GM18520 (cell line): ENCODE data around the gene VAV2.

Experiments used
- ATAC-seq: cut with Tn5 transposase; IDR thresholded peaks from one replicate; pipeline ENCODE4 v1.9.1; 2021; ENCODE audit not compliant: unreplicated experiment

The VAV2 gene

GRCh38 chr9:133855802-133856521 lies 136.2 kb downstream of the VAV2 start:
- ATAC-seq: no peak

DNA sequence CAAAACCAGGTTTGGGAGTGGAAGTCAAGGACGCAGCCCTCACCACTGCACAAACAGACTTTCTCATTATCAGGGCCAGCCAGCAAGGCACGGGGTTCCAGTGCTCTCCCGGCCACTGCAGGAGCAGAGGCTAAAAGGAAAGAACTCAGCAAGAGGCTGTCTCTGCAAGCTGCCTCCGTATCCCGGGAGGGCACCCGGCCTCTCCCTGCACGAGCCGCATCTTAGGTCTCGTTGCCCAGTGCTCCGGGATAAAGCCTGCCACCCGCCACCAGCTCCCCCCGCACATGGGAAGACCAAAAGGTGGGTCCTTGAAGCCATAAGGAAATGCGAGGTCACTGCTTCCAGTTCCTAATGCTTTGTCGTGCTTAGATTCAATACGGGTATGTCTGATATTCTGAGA lies 136.8 kb downstream of the VAV2 start:
- ATAC-seq: no peak

DNA sequence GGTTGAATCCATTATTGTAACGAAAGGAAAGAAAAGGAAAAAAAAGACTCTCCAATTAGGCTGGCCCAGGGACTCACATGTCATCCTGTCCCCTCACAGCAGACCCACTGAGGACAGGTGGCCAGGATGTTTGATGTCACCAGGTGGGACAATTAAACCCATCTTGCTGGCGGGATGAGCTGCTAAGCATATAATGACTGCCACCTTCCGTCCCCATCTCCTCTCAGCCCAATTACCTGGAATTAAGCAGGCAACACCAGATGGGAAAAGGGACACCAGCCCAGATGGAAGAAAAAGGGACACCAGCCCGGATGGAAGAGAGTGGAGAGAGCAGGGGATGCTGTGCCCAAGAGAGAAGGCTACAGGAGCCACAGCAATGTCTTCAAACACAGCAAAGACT lies 137.4 kb downstream of the VAV2 start:
- ATAC-seq: no peak

DNA sequence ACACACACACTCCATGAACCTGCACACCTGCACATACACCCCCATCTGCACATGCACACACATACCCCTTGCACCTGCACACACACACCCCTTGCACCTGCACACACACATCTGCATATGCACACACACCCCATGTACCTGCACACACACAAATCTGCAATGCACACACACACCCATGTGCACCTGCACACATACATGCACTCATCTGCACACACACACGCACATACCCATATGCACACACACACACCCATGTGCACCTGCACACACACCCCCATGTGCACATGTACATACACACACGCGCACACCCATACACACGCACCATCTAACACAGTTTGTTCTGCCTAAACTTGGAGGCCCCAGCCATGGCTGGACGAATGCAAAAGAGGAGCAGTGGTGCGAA lies 138.1 kb downstream of the VAV2 start:
- ATAC-seq: no peak

DNA sequence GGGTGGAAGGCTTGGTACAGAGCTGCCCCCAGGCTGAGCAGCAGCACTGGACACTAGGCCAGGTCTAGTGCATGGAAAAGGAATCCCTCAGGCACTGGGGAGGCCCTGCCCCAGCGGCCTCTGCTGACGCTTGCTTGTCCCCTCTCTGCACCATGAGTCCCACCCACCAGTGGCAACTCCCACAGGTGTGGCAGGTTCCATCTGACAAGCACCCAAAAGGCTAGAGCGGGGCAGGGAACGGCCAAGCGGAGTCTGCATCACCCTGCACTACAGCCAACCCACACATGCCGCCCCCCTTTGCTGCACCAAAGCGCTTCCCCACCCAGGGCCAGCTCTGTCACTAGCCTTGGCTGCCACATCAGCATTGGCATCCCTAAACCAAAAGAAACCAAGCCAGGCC lies 138.8 kb downstream of the VAV2 start:
- no peak for ATAC-seq

- no peak for ATAC-seq
Observed at GRCh38 chr9:133852431-133852830, 139.7 kb downstream of the VAV2 start.

DNA sequence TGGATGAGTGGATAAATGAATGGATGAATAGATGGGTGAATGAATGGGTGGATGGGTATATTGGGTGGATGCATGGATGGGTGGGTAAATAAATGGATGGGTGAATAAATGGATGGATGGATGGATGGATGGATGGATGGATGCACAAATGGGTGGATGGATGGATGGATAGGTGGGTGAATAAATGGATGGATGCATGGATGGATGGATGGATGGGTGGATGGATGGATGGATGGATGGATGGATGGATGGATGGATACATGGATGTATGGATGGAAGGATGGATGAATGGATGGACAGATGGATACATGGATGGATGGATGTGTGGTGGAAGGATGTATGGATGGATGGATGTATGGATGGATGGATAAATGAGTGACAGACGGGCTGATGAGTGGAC lies 140.4 kb downstream of the VAV2 start:
- ATAC-seq: no peak

- ATAC-seq: no peak
Observed at GRCh38 chr9:133850937-133851336, 141.2 kb downstream of the VAV2 start.

DNA sequence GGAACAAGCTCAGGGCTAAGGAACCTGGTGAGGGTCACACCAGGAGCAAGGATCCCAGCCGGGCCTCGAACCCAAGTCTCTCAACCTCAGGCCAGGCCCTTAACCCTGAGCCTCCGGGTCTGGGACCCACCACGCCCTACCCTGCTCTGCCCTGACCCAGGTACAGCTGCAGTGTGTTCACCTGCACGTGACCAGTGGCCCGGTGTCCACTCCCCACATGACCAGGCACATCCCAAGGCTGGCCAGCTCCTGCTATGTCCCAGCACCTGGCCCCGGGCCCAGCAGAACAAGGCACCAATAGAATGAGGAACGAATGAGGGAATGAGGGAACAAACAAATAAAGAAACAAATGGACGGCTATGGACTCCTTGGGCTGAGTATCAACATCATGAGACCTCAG lies 142.0 kb downstream of the VAV2 start:
- ATAC-seq: no peak

DNA sequence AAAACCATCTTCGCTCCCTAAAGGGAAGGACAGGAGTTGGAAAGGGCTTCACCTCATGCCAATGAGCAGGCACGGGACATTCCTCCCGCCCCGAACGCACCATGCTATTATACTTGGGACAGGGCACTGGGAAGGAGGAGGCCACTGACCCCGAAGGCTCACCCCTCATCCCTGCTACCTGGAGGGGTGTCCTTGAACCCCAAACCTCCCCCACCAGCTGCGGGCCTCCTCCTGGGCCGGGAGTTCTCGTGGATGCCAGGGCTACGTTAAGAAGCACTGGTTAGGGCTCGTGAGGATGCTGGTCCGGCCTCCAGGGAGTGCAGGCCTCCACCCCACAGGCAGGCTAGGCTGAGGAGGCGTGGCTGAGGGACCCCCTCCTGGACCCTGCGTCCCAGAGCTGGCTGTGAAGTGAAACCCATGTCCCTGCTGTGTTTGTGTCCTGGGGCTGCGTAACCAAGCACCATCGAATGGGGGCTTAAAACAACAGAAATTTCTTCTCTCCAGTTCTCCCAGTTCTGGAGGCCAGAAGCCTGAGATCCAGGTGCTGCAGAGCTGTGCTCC lies 142.9 kb downstream of the VAV2 start:
- ATAC-seq: no peak

DNA sequence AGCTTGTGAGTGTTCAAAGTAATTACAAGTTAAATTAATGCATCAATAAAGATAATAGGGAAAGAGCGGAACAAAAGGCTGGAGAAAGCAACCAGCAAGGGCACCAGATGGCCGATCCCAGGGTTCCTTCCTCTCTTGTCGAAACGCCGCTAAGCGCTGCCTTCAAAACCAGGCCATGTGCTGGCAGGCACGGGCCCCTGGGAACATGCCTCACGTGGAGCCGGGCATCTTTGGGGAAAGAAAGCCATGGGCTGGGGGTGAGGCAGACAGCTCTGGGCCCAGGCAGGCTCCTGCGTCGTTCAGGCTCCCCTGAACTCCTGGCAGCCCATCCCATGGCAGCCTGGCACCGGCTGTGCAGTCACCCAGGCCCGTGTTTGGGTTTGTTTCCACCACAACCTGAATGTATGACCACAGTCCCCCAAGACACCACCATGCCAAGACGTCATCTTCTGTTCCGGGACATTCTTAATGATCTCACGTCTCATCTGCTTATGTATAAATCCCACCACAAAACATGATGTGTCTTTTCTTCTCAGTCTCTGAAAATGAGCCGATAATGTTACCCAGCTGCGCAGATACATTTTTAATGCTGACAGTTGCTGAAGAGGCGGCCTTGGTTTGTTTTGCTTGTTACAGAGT lies 143.5 kb downstream of the VAV2 start:
- ATAC-seq: no peak

DNA sequence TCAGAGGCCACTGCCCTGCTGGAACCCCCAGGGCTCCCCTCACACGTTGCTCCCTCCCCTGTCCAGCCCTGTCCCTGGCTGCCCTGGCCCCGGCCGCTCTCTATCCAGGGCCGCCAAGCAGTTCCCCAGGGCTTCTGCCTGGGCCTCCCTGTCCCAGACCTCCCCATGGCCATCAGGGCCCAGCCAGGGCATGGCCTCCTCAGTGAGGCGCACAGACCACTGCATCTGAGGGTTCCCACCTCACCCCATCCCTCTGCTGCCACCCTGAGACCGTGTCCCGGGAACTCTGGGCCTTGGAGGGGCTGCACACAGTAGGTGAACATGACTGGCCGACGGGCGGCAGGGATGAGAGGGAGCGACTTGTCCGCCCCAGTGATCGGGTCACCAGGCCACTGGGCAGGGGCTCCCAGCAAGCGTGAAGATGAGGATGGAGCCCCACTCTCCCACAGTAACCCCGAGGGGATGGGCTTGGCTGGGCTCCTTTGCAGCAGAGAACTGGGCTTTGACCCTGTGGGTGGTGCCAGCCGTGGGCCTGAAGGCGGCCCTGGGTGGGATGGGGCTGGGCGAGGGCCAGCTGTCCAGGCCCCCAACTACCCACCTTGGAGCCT lies 145.5 kb downstream of the VAV2 start:
- no peak for ATAC-seq

- ATAC-seq: no peak
Observed at GRCh38 chr9:133845440-133845839, 146.7 kb downstream of the VAV2 start.

DNA sequence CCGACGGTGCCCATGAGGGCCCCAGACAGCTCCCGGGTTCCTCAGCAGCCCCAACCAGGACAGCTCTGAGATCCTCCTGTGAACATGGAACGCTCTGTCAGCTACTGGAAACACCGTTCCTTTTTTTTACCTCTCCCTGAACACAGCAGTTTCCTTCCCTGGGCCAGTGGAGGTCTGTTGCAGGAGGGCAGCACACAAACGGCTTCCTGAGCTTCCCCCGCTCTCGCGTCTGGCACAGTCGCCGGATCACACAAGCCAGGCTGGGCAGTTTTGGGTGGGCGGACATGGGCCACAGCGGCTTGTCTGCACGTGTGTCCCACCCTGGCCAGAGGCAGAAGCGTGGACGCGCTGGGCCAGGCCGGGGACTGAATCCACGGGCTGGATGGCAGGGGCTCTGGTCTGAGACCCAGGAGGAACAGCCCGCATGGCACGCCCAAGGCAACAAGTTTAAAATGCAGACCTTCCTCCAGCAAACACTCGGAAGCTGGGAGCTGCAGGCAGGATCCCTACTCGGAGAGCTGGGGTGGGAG lies 147.2 kb downstream of the VAV2 start:
- ATAC-seq: no peak

DNA sequence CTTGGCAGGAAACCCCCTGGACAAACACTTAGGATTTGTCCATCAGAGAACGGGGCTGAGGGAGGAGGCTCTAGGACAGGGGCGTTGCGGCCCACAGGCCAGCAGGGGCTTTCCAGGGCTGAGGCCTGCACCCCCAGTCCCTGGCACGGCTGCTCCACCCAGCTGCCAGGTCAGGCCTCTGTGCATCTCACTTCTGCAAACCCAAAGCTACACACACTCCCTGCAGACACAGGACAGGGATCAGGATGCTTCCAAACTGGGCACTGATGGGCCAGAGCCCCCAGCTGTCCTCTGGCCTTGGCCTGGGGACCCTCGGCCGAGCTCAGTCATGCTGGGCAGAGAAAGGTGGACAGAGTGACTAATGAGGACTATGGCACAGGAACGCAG lies 147.7 kb downstream of the VAV2 start:
- ATAC-seq: no peak

GRCh38 chr9:133843751-133844397 lies 148.2 kb downstream of the VAV2 start:
- no peak for ATAC-seq

- ATAC-seq: no peak
Observed at GRCh38 chr9:133843250-133843649, 148.9 kb downstream of the VAV2 start.

DNA sequence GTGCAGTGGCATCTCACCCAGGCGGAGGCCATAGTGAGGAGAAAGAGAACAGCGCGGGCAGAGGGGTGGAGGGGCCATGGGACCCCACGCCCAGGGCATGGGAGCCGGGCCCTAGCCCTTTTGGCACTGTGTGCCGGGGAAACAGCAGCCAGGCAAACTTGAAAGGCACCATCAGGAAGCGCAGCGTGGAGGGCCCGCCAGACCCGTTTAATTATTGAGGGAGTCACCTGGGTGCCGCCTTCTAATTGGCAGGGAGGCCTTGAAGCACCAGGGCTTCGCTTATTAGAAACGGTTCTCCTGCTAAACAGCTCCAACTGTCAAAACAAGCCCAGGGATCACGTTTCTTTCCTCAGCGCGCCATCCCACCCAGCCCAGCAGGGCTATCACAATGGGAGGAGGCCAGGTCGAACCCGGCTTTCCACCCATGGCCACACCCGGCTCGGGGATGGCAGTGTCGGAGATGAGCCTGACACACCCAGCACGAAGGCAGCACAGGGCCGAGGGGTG lies 149.3 kb downstream of the VAV2 start:
- ATAC-seq: no peak

GRCh38 chr9:133842174-133842573 lies 149.9 kb downstream of the VAV2 start:
- no peak for ATAC-seq

GRCh38 chr9:133841167-133841812 lies 150.8 kb downstream of the VAV2 start:
- ATAC-seq: no peak
